HuH-7.5 (cell line): ENCODE results near the gene DCDC2C.
A peak's percentile ranks its signal among the peaks of the same experiment; 100 is the strongest.
"Not testable (repeated sequence)": the region's sequence is repeated elsewhere in the genome, so short reads cannot be mapped to it uniquely, and the experiment has no call there.

Source experiments
- DNase-seq: peaks from one replicate; pipeline ENCODE4 v3.0.0; 2011; ENCODE audit warnings: low spot score

DCDC2C gene

DNA sequence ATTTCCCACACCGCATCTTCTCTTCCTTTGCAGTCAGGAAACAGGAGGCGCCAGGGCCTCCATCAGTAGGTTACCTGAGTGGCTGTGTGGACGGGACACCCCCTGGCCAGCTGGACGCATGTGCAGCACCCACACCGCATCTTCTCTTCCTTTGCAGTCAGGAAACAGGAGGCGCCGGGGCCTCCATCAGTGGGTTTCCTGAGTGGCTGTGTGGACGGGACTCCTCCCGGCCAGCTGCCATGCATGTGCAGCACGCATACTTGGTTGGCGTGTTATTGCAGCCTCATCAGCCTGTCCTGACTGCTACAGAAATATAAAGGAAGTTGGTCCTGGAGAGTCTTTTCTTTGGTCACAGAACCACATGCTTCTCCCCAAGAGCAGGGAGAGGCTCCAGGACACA, 74.6 kb downstream of the DCDC2C start:
- DNase-seq = no peak

DNA sequence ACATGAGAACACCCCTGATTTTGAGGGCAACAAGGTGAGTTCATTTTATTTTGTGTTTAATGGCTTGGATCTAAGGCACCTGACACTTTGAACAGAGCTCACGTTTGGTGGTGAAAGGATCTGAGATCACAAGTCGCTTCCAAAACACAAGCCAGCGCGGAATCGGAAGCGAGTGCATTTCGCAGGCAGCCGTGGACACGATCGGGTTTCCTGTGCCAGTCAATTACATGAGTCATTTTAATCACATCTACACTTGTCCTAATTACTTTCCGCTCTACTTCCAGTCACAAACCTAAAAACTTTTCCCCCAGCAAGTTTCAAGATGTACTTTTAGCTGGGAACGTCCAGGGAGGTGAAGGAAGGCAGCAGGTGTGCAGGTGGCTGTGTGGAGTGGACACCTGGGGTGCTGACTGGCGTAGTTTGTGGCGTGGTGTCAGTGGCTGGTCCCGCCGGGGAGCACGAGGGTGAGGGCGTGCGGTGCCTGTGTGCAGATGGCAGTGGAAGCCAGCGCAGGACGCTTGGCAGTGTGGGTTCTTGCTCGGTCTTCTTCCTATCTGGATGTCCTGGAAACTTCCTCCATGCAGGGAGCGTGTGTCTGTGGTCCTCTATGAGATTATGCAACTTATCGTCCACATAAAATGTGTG, 75.6 kb downstream of the DCDC2C start:
- DNase-seq = no peak

DNA sequence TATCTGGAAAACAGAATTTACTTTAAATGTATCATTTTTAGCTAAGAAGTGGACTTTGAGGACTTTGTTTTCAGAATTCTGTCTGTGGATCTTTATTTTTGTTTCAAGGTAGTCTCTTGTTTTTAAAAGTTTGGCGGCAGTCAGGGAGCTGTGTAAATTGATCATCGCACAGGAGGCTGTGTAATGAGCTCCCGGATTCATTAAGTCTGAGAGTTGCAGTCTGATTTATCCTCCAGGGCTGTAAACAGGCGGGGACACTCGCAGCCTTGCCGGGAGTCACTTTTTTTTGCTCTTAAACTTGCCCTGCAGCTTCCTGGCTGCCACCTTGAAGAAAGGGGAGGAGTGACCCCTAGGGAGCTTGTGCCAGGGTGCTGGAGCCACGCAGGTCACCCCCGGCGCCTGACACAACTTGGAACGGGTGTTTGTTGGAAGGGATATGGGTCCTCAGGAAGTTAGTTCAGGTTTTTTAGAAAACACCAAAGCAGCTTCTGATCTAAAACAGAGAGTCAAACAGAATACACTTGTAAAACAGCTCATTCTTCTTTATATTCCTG, 76.2 kb downstream of the DCDC2C start:
- no peak for DNase-seq

DNA sequence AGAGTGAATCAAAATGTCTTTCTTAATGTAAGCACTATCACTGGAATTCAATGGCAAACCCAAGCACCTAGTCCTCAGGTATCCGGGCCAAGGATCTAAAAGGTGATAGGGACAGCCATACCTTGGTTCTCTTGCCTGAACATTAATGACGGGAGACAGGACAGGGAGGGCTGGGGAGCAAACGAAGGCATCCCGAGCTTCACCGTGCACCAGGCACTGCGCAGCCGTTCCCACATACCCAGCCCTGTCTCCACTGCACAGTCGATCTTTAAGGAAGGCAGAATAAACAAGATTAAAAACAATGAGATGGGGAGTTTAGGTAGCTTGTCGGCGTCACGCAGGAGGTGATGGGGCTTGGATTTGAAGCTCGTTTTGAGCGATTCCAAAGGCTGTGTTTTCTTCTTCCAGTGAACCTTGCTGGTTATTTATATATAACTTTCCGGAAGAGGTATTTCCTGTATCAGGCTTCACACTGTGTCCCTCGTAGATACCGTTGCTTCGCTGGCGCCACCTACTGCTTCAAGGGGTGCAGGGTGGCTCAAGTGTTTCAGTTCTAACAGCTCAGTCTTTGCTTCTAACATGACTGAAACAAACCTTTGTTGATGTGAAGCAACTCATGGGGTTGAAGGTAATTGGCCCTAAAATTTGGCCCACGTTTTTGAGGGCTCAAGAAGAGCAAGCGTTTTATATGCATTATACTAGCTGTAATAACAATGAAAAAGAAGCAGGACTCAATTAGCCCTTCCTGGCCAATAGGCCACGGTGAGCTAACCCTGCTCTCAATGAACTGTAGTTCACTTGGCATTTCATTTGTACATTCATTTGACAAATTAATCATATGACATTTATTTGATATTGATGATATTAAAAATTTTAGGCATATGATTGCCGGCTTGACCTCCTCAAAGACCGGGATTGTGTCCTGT, 77.4 kb downstream of the DCDC2C start:
- peak; percentile 71 for DNase-seq

DNA sequence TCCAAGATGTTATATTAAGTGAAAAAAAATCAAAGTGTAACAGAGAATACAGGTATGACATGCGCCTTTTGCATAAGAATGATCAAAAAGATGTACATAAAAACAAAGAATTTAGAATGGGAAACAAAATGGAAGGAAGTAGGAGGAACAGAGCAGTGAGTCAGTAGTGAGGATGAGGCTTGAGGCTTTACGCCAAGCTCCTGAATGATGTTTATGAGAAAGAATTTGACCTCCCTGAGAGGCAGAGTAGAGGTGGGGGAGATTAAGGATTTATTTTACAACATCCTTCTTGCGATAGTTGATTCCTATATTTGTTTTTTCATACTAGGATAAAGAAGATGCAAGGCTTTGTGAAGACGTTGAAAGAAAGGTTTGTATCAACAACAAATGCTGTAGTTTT, 81.4 kb downstream of the DCDC2C start:
- DNase-seq = no peak

DNA sequence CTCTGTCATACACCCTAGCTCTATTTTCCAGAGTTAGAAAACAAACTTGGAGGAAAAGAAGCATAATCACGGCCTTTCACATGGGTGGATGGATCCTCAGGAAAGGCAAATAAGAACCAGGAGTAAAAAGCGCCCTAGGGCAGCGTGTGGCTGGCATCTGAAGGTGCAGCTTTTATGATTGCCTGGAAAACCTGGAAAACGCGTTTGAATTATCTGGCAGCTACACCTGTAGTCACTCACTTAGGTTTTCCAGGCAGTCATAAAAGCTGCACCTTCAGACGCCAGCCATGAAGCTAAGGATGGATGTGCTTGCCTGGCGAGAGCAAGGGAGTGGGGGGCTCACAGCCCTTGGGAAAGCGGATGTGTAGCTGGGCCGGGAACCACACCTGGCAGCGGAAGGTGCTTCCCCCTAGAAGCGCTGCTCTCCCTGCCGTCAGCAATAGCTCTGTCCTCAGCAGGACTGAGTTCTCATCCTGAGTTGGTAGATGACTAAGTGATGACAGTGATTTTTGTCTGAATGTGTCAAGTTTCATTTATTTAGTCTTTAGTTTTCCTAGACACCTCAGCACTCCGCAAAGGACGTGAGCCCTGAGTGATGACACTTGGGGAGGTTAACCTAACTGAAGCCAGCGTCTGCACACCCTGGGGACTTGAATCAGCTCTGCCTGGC, 82.0 kb downstream of the DCDC2C start:
- peak; percentile 25 for DNase-seq

DNA sequence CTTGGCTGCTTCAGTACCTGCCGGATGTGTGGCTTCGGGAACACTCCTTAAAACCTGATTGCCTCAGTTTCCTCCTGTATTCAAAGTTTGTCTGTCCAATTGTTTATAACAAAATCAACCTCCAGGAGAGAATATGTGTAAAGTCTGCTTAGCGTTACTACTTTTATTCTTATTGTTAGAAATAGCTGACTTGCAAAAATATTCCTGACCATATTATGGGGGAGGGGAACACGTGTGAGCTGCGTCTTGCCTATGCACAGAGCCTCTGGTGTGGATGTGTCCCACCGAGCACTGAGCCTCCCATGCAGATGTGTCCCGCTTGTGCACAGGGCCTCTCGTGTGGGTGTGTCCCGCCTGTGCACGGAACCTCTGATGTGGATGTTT, 82.5 kb downstream of the DCDC2C start:
- DNase-seq = no peak

DNA sequence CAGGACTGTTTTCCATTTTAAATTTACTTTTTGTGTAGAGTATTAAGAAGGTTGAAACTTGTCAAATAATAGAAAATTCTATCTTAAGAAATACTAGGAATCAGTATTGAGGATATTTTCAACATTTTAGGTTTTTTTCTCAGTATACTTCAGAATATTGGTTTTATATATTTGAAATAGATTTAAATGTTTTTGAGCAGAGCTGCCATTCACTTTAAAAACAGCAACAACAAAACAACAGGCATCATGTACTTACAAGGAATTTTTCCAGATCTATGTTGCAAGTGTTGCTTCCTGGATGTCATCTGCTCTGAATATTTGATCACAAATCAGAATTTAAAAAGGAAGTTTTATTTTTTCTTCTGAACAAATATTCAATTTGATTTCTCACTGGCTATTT, 84.4 kb downstream of the DCDC2C start:
- no peak for DNase-seq

DNA sequence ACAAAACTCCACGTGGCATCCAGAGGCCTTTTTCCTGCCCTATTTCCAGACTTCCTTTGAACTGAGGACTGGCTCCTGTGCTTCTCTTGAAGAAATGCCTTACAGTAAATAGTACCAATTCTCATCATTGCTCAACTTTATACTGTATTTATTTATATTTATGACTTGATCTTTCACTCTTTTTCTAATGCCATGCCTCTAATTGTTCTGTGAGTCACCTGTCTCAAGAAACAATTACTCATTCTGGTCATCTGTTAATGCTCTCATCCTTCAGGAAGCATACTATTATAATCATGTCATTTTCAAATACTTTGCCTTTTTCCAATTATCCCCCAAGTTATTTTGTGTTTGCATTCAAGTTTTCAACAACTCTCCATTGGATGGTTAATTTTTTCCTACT, 85.9 kb downstream of the DCDC2C start:
- no peak for DNase-seq

DNA sequence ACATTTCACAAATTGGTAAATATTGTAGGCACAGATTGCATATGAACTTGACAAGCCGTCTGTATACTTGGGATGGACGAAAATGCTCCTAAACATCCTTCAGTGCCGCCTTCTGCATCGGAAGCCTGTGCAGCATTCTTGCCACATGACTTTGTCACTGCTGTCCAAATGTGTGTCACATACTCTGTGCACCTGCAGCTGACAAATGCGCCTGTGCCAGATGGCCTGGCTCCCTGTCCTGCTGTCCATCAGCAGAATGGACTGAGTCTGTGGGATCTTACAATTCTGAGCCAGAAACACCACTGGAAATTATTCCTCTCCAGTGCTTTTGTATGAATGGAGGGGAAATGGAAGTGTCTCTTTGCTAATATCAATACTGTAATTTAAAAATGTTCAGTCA, 89.9 kb downstream of the DCDC2C start:
- DNase-seq = no peak

DNA sequence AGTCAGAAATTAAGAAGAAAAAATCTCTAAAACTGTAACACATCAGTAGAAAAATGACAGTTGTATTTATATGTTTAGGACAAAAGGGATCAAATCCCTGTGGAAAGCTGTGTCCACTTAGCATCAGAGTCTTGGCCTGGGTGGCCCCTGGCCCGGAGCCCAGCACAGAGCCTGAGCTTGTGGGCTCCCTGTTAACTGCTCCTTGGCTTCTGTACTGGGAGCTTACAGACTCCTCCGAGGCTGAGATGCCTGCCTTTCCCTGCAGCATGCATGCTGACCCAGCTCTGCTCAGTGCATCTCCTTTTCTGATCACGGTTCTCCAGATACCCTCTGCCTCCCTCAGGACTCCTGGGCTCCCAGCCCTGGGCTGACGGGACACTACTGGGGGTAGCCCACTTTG, 98.1 kb downstream of the DCDC2C start:
- DNase-seq = no peak

DNA sequence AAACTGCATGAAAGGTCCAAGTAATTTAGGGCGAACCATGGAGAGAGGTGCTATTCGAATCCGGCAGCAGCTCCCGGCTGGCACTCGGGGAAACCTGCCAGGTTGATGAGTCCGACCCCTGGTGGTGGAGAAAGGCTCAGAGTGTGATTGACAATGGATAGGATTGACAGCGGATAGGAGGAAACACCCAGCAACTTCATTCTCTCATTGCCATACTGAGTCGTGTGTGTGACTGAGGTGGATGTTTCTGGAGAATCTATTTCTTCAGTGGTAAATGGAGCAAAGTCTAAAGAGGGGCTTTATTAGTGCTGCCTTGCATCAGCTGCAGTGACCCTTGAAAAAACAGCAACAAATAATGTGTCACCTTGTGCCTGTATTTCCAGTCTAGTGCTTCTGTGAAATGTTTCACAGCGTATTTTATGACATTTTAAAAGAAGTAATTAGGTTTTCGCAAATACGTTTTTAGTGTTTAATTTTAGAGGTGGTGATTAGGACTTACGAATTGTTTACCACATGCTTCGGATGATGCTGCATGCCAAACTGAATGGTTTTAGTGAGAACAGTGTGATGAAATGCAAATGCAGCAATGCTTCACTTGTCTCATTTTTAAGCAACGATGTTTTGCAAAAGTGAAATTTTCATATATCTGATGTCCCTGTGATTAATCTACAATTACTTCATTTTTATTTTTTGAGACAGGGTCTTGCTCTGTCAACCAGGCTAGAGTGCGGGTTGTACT, 102.0 kb downstream of the DCDC2C start:
- peak; percentile 22 for DNase-seq

DNA sequence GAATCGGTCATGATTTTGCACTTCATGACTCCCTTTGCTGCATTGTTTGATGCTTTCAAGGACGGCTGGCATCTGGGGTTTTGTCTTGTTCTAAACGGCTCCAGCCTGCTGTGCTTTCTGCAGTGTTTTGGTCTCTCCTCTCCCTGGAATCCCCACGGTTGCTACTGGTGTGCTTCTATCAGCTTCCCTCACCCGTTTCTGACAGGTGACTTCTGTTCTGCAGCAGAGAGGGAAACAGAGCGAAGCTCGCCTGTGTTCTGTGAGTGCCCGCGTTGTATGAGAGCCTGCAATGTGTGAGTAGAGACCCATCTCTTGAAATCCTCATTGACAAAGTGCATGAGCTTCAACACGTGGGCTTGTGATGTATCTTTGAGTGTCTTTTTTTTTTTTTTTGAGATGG, 102.8 kb downstream of the DCDC2C start:
- no peak for DNase-seq

DNA sequence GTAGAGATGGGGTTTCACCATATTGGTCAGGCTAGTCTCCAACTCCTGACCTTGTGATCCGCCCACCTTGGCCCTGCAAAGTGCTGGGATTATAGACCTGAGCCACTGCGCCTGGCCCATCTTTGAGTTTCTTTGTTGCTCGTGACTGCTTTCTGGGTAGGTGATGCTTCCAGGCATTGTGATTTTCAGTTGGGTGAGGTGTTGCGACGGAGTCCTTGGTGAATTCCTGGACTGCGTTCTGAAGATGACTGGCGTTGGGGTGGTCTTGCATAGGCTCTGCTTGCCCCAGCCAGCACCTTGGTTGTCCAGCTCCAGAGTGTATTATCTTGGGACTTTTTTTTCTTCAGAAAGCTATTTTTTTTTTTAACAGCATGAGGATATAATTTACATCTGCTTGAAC, 103.4 kb downstream of the DCDC2C start:
- no peak for DNase-seq

DNA sequence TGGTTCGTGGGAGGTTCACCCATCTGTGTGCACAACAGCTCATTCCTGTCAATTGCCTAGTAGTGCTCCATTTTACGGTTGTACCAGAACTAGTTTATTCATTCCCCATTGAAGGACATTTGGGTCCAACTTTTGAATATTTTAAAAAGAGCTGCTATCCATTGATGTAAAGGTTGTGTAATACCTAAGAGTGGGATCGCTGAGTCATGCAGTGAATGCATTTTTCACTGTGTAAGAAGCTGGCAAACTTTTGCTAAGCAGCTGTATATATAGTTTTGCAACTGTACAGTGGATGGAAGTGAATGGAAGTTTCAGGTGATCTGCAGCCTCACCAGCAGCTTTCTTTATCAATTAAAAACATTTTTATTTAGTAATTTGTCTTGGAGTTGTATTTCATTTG, 104.5 kb downstream of the DCDC2C start:
- DNase-seq = no peak

DNA sequence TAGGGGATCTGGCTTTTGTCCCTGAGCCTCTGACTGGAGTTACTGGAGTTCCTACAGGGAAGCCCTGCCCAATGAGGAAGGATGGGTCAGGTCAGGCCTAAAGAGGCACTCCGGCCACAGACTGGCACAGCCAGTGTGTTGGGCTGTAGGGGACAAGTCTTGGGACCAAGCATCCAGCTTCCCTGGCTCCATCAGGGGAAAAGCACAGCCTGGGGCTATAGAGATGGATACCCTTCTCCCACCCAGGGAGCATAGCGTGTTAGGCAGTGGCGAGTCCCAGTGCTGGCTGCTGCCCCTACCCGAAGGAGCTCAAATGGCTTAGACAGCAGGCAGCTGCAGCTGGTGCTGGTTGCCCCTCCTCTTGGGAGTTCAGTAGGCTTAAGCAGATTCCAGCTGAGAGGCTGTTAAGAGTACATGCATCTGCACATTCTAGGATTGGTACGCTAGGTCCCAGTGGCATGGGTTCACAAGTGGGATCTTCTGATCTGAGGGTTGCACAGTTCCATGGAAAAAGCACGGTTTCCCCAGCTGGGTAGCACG, 111.4 kb downstream of the DCDC2C start:
- DNase-seq = no peak

DNA sequence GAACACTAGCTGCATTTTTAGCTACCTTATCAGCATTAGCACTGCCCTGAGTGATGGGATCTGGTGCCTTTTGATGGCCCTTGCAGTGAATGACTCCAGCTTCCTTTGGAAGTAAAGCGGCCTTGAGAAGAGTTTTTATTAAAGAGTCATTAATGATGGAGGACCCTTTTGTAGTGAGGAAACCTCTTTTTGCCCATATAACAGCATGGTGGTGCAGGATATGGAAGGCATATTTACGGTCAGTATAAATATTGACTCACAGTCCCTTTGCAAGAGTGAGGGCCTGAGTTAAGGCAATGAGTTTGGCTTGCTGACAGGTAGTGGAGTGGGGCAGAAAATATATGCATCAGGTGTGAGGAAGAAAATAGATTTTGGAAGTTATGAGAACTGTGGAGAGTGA, 113.8 kb downstream of the DCDC2C start:
- DNase-seq = not testable (repeated sequence)

DNA sequence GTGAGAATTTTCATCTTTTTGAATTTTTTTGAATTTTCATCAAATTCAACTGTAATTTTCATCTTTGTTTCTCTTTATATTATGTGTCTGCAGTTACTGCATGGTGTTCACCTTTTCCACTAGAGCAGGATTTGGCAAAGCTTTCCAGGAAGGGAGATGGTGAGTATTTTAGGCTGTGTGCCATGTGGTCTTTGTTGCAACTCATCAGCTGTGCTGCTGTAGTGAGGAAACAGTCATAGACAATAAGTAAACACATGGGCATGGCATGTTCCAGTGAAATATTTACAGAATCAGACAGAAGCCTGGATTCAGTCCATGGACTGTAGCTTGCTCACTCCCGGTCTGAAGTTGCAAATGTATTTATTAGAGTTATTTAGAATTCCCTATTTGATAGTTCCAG, 120.4 kb downstream of the DCDC2C start:
- DNase-seq = no peak

DNA sequence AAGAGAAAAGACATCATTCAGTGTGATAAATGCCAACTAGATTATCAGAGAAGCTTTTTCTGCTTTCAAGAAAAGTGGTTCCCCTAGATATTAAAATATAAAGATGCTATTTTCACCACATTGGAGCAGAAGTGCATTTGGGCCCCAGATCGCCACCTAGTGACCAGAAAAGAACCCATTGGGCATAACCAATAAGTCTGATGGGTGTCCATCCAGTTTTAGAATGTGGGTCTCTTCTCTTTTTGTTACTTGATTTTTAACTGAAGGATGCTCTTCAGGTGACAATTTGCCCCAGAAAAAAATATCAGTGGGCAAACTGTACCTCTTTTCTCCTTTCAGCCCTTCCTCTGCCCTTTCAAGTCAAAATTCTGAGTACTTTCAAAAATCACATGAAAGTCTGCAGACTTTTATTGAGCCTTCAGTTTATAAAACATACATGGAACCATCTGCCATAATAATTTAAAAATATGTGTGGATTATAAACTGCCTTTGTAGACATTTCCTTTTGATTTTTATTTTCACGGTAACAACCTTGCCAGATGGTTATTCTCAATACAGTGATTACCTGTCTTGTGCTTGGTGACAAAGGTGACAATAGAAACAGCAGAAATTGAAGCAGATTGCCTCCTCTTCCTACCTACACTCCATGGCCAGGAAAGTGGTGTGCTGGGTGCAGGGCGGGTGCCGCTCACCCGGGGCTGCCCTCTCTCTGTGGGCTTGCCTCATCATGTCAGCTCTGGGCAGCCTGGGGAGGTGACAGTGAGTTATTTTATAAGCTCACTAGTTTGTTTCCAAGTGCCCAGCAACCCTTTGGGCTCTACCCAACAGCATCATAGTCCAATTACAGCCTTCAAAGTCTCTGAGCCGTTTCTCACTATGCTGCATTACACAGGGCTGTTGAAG, 124.5 kb downstream of the DCDC2C start:
- DNase-seq = no peak

DNA sequence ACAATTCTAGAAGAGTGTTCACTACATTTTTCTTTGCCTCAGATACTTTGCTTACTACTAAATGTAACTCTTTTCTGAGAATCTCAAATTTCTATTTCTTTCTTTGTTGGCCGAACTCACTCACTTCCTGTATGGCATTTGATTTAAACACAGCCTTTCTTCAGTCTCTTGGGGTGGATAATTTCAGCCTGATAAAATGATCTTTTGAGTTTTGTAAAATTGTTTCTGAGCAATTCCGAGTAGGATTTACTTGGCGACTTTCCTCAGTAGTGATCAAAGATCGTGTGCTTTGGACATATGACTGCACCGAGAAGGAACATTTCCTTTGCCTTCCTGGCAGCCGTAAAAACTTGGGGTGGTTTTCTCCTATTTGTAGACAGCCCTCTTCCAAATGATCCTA, 127.4 kb downstream of the DCDC2C start:
- no peak for DNase-seq

DNA sequence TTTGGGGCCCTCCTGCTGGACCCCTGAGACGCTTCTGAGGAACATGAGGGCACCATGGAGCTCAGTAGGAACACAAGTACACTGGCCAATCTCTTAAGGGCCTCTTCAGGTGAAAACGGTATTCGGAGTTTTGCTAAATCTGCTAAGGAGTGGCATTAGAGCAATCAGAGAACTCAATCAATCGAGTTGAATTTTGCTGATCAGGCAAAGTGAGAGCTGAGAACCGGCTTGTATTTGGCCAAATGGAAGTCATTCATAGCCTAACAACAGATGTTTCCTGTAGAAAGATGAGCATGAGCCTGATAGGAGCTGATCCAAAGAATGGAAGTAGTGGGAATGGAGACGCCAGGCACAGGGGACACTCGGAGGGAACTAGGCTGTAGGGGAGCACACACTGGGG, 133.7 kb downstream of the DCDC2C start:
- no peak for DNase-seq
